GM20000 (cell line): ENCODE measurements around the gene GLP2R.

Source experiments
- DNase-seq: peaks from one replicate; pipeline ENCODE4 v3.0.0; 2012; ENCODE audit warnings: low spot score
- CTCF ChIP-seq: IDR thresholded peaks from 2 replicates; pipeline ENCODE4 v1.5.1; 2012; ENCODE audit warnings: mild to moderate bottlenecking, control low read depth; ENCODE audit errors: extremely low read depth, missing control alignments

Gene GLP2R

GRCh38 chr17:9805769-9806168 lies 20.0 kb upstream of the GLP2R start:
- no peak for DNase-seq
- no peak for TF ChIP-seq CTCF

GRCh38 chr17:9806699-9807098 lies 19.0 kb upstream of the GLP2R start:
- DNase-seq, result no peak
- no peak for TF ChIP-seq CTCF

- no peak for TF ChIP-seq CTCF
- no peak for DNase-seq
These were observed 16.3 kb upstream of the GLP2R start for GRCh38 chr17:9809409-9809808.

GRCh38 chr17:9810100-9810949 lies 15.4 kb upstream of the GLP2R start:
- no peak for TF ChIP-seq CTCF
- no peak for DNase-seq

GRCh38 chr17:9811086-9811485 lies 14.6 kb upstream of the GLP2R start:
- DNase-seq, result no peak
- no peak for TF ChIP-seq CTCF

GRCh38 chr17:9811537-9811936 lies 14.2 kb upstream of the GLP2R start:
- no peak for DNase-seq
- no peak for TF ChIP-seq CTCF

- no peak for DNase-seq
- TF ChIP-seq CTCF, result no peak
These were observed 12.6 kb upstream of the GLP2R start for GRCh38 chr17:9813166-9813565.
